GM19397 (cell line): Measurements from ENCODE around the gene GPR157.
"Not testable (repeated sequence)": the region's sequence is repeated elsewhere in the genome, so short reads cannot be mapped to it uniquely, and the experiment has no call there.

Experiments
- ATAC-seq: cut with Tn5 transposase; IDR thresholded peaks from one replicate; pipeline ENCODE4 v1.9.1; 2021; ENCODE audit warnings: mild to moderate bottlenecking, moderate library complexity; ENCODE audit not compliant: unreplicated experiment

Gene GPR157

GRCh38 chr1:9146156-9146555 is 17.3 kb upstream of the GPR157 start:
- ATAC-seq, result no peak

- no peak for ATAC-seq
Measured at GRCh38 chr1:9145714-9146113, 16.8 kb upstream of the GPR157 start.

- no peak for ATAC-seq
Measured at GRCh38 chr1:9145021-9145668, 16.2 kb upstream of the GPR157 start.

- not testable (repeated sequence) for ATAC-seq
Measured at GRCh38 chr1:9144494-9144893, 15.6 kb upstream of the GPR157 start.

GRCh38 chr1:9143250-9143649 is 14.3 kb upstream of the GPR157 start:
- no peak for ATAC-seq

GRCh38 chr1:9139930-9140329 is 11.0 kb upstream of the GPR157 start:
- ATAC-seq, result no peak

GRCh38 chr1:9136932-9137331 is 8.0 kb upstream of the GPR157 start:
- ATAC-seq, result no peak

GRCh38 chr1:9135073-9135836 is 6.4 kb upstream of the GPR157 start:
- no peak for ATAC-seq

GRCh38 chr1:9133870-9134585 is 5.1 kb upstream of the GPR157 start:
- ATAC-seq, result no peak

GRCh38 chr1:9129266-9130041 is 552 bp upstream of the GPR157 start:
- ATAC-seq, result peak; percentile 59

- ATAC-seq, result no peak
Measured at GRCh38 chr1:9128166-9128519, 759 bp downstream of the GPR157 start.

GRCh38 chr1:9127395-9128165 is 1.3 kb downstream of the GPR157 start:
- ATAC-seq, result no peak

- ATAC-seq, result no peak
Measured at GRCh38 chr1:9126511-9126910, 2.4 kb downstream of the GPR157 start.

GRCh38 chr1:9125847-9126246 is 3.1 kb downstream of the GPR157 start:
- ATAC-seq, result not testable (repeated sequence)

GRCh38 chr1:9125325-9125724 is 3.6 kb downstream of the GPR157 start:
- ATAC-seq, result no peak

GRCh38 chr1:9124389-9124788 is 4.5 kb downstream of the GPR157 start:
- not testable (repeated sequence) for ATAC-seq

- not testable (repeated sequence) for ATAC-seq
Measured at GRCh38 chr1:9123665-9124064, 5.2 kb downstream of the GPR157 start.

- peak; percentile 49 for ATAC-seq
Measured at GRCh38 chr1:9121496-9122409, 7.1 kb downstream of the GPR157 start.

GRCh38 chr1:9120312-9120958 is 8.5 kb downstream of the GPR157 start:
- no peak for ATAC-seq
